SK-N-SH (cell line): ENCODE results near the gene ITGAE. TPM values are rescaled to one million over a fixed set of nuclear protein-coding genes. Genes with fewer than 3 reads are reported as not detected.

Experiments used
- CTCF ChIA-PET: fragments of 300-600, 350-600 bp; formaldehyde crosslinking; extraction: SDS; loops from one replicate; lab custom pipeline; 2021; lab: Yijun Ruan, JAX
- POLR2A ChIA-PET: fragments of 350-600 bp; sonication (Branson Sonifier 250); formaldehyde crosslinking; extraction: SDS; loops from one replicate; lab custom pipeline; 2020; ENCODE audit warnings: antibody characterized with exemption, inconsistent platforms; lab: Yijun Ruan, JAX
- DNase-seq: peaks from one replicate; pipeline ENCODE4 v3.0.0; 2012
- H2AFZ ChIP-seq: fragments of 200-600 bp; sonication (generic); 2 replicates; pipeline ENCODE4 v1.8.1; 2016; ENCODE audit warnings: antibody characterized with exemption, mild to moderate bottlenecking, low read depth
- H3F3A ChIP-seq: fragments of 200-600 bp; sonication (generic); replicated peaks from 2 replicates; pipeline ENCODE3; 2016; ENCODE audit warnings: antibody characterized with exemption, mild to moderate bottlenecking; ENCODE audit not compliant: insufficient read depth
- H3K27ac ChIP-seq, 2 experiments: fragments of 200-500 bp in 1 of 2; fragments of 200-600 bp in 1 of 2; sonication (Bioruptor generic) in 1 of 2; sonication (generic), shearing (Covaris generic) in 1 of 2; 2 replicates each; pipeline versions ENCODE4 v1.5.1 to v1.6.1; 2014 to 2016; ENCODE audit warnings: low read depth in 2 of 2, inconsistent platforms in 1 of 2, low read length in 1 of 2, mild to moderate bottlenecking in 1 of 2, mixed read lengths in 1 of 2
- H3K27me3 ChIP-seq: fragments of 200-600 bp; sonication (generic), shearing (Covaris generic); 2 replicates; pipeline ENCODE4 v1.6.1; 2016; ENCODE audit warnings: mixed run types; ENCODE audit not compliant: insufficient read depth
- H3K36me3 ChIP-seq, 2 experiments: fragments of 200-500 bp in 1 of 2; fragments of 200-600 bp in 1 of 2; sonication (Bioruptor generic) in 1 of 2; sonication (generic) in 1 of 2; replicated peaks in 1 of 2; 2 replicates each; pipeline versions ENCODE3 to v1.5.1; 2014 to 2016; ENCODE audit warnings: low read length in 1 of 2, mild to moderate bottlenecking in 1 of 2; ENCODE audit not compliant: insufficient read depth in 2 of 2, control insufficient read depth in 1 of 2
- H3K4me1 ChIP-seq, 2 experiments: fragments of 200-500 bp in 1 of 2; fragments of 200-600 bp in 1 of 2; sonication (Bioruptor generic) in 1 of 2; sonication (generic), shearing (Covaris generic) in 1 of 2; 2 replicates each; pipeline versions ENCODE4 v1.5.1 to v1.6.1; 2014 to 2016; ENCODE audit warnings: low read depth in 1 of 2, low read length in 1 of 2, mixed run types in 1 of 2; ENCODE audit not compliant: insufficient read depth in 2 of 2, control insufficient read depth in 1 of 2
- H3K4me2 ChIP-seq: fragments of 200-600 bp; sonication (generic), shearing (Covaris generic); 2 replicates; pipeline ENCODE4 v1.6.1; 2017; ENCODE audit warnings: mixed run types
- H3K4me3 ChIP-seq, 2 experiments: fragments of 200-500 bp in 1 of 2; fragments of 200-600 bp in 1 of 2; sonication (Bioruptor generic) in 1 of 2; sonication (generic), shearing (Covaris generic) in 1 of 2; 2 replicates each; pipeline versions ENCODE4 v1.5.1 to v1.8.1; 2014 to 2016; ENCODE audit warnings: low read depth in 2 of 2, inconsistent platforms in 1 of 2, low read length in 1 of 2, mild to moderate bottlenecking in 1 of 2, mixed read lengths in 1 of 2, moderate library complexity in 1 of 2
- H3K79me2 ChIP-seq: fragments of 200-600 bp; sonication (generic); 2 replicates; pipeline ENCODE4 v1.8.1; 2017; ENCODE audit warnings: mild to moderate bottlenecking; ENCODE audit not compliant: insufficient read depth
- H3K9ac ChIP-seq: fragments of 200-600 bp; sonication (generic); 2 replicates; pipeline ENCODE4 v1.6.1; 2017; ENCODE audit warnings: mixed run types
- H3K9me2 ChIP-seq: fragments of 200-600 bp; sonication (generic); 2 replicates; pipeline ENCODE4 v1.6.1; 2017; ENCODE audit warnings: mixed run types
- H3K9me3 ChIP-seq: fragments of 200-600 bp; sonication (generic); 2 replicates; pipeline ENCODE4 v1.6.1; 2017; ENCODE audit warnings: mixed run types, mild to moderate bottlenecking, moderate library complexity
- H4K20me1 ChIP-seq: fragments of 200-600 bp; sonication (generic); 2 replicates; pipeline ENCODE4 v1.6.1; 2017; ENCODE audit warnings: mild to moderate bottlenecking, mixed run types; ENCODE audit not compliant: insufficient read depth
- ELF1 ChIP-seq: IDR thresholded peaks from 2 replicates; pipeline ENCODE4 v1.4.0; 2012
- FOXJ3 ChIP-seq: sonication (generic); formaldehyde crosslinking; IDR thresholded peaks from 2 replicates; pipeline ENCODE4 v1.5.1; 2020; ENCODE audit warnings: mild to moderate bottlenecking, missing genetic modification reagents
- GABPA ChIP-seq: IDR thresholded peaks from 2 replicates; pipeline ENCODE4 v1.4.0; 2012; ENCODE audit warnings: low read depth, mild to moderate bottlenecking
- JUND ChIP-seq: IDR thresholded peaks from 2 replicates; pipeline ENCODE4 v1.4.0; 2012
- MEF2A ChIP-seq: IDR thresholded peaks from 2 replicates; pipeline ENCODE4 v1.4.0; 2012; ENCODE audit warnings: low read depth, borderline replicate concordance
- NFIC ChIP-seq: IDR thresholded peaks from 2 replicates; pipeline ENCODE4 v1.4.0; 2012; ENCODE audit warnings: borderline replicate concordance
- POLR2AphosphoS5 ChIP-seq: IDR thresholded peaks from 2 replicates; pipeline ENCODE4 v1.6.1; 2012; ENCODE audit warnings: low read depth, low read length
- RCOR1 ChIP-seq: fragments of 150-350 bp; IDR thresholded peaks from 2 replicates; pipeline ENCODE4 v1.6.1; 2017; ENCODE audit warnings: antibody characterized with exemption, low read length
- RFX5 ChIP-seq: IDR thresholded peaks from 2 replicates; pipeline ENCODE4 v1.6.1; 2012; ENCODE audit warnings: mild to moderate bottlenecking, improper control_type of control experiment, low read length
- RXRA ChIP-seq: IDR thresholded peaks from 2 replicates; pipeline ENCODE4 v1.4.0; 2012; ENCODE audit warnings: low read depth, mild to moderate bottlenecking, borderline replicate concordance
- SMC3 ChIP-seq: IDR thresholded peaks from 2 replicates; pipeline ENCODE4 v1.6.1; 2012; ENCODE audit warnings: low read depth, low read length, improper control_type of control experiment
- TEAD4 ChIP-seq: IDR thresholded peaks from 2 replicates; pipeline ENCODE4 v1.4.0; 2012; ENCODE audit warnings: mild to moderate bottlenecking, borderline replicate concordance; ENCODE audit not compliant: insufficient read depth
- USF2 ChIP-seq: fragments of 150-350 bp; IDR thresholded peaks from 2 replicates; pipeline ENCODE4 v1.6.1; 2017; ENCODE audit warnings: antibody characterized with exemption, low read length, low read depth, borderline replicate concordance
- ZBTB33 ChIP-seq: IDR thresholded peaks from 2 replicates; pipeline ENCODE4 v1.4.0; 2012; ENCODE audit warnings: low read depth, borderline replicate concordance
- WGBS: methylation state at CpG from one replicate; pipeline ENCODE4 v1.1.6; 2017; ENCODE audit warnings: low lambda C conversion rate; 5-methylcytosine and 5-hydroxymethylcytosine counted together
- polyA plus RNA-seq, 3 experiments: library from polyadenylated mRNA; depleted of rRNA; stranded (reverse); fragments of >200 nt; gene quantifications; 2 replicates each; pipeline ENCODE4 v1.2.3, GENCODE V29; 2012
- TF ChIP-seq, protein P1 (sequence below): IDR thresholded peaks from 2 replicates; pipeline ENCODE4; 2012
- TF ChIP-seq, protein P2 (sequence below): IDR thresholded peaks from 2 replicates; pipeline ENCODE4 v1.6.1; 2012; ENCODE audit warnings: mild to moderate bottlenecking, low read depth, low read length, moderate library complexity

The ITGAE gene
- polyA plus RNA-seq, 1 of the 3 experiments (the other 2 are of a cell fraction) = 56.7 TPM

- CTCF ChIA-PET = interaction anchor here (1.2 to 4.1 kb wide), 2 partner anchors 71 to 86 kb away, joined by 3 to 12 read pairs; no protein-coding TSS in a partner anchor
Observed at GRCh38 chr17:3809135-3809534, 8.1 kb upstream of the ITGAE start.

More at GRCh38 chr17:3809135-3809534, 8.1 kb upstream of the ITGAE start:
- TF ChIP-seq RCOR1 (no peak), FOXJ3 (CRISPR knock-in tag) (no peak), JUND (no peak), GABPA (no peak), ZBTB33 (no peak), RFX5 (no peak), POLR2AphosphoS5 (no peak), SMC3 (no peak), USF2 (no peak), NFIC (no peak), RXRA (no peak), MEF2A (no peak), ELF1 (no peak), TEAD4 (no peak)
- TF ChIP-seq, protein P1, sequence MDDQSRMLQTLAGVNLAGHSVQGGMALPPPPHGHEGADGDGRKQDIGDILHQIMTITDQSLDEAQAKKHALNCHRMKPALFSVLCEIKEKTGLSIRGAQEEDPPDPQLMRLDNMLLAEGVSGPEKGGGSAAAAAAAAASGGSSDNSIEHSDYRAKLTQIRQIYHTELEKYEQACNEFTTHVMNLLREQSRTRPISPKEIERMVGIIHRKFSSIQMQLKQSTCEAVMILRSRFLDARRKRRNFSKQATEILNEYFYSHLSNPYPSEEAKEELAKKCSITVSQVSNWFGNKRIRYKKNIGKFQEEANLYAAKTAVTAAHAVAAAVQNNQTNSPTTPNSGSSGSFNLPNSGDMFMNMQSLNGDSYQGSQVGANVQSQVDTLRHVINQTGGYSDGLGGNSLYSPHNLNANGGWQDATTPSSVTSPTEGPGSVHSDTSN = no peak
- TF ChIP-seq, protein P2, sequence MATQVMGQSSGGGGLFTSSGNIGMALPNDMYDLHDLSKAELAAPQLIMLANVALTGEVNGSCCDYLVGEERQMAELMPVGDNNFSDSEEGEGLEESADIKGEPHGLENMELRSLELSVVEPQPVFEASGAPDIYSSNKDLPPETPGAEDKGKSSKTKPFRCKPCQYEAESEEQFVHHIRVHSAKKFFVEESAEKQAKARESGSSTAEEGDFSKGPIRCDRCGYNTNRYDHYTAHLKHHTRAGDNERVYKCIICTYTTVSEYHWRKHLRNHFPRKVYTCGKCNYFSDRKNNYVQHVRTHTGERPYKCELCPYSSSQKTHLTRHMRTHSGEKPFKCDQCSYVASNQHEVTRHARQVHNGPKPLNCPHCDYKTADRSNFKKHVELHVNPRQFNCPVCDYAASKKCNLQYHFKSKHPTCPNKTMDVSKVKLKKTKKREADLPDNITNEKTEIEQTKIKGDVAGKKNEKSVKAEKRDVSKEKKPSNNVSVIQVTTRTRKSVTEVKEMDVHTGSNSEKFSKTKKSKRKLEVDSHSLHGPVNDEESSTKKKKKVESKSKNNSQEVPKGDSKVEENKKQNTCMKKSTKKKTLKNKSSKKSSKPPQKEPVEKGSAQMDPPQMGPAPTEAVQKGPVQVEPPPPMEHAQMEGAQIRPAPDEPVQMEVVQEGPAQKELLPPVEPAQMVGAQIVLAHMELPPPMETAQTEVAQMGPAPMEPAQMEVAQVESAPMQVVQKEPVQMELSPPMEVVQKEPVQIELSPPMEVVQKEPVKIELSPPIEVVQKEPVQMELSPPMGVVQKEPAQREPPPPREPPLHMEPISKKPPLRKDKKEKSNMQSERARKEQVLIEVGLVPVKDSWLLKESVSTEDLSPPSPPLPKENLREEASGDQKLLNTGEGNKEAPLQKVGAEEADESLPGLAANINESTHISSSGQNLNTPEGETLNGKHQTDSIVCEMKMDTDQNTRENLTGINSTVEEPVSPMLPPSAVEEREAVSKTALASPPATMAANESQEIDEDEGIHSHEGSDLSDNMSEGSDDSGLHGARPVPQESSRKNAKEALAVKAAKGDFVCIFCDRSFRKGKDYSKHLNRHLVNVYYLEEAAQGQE = no peak
- DNase-seq = no peak
- Histone ChIP-seq H3F3A (peaks cover 9% of the 10 kb centered on the region), H3K79me2 (no peaks in the 10 kb centered on the region), H3K9me3 (no peaks in the 10 kb centered on the region), H3K9me2 (no peaks in the 10 kb centered on the region), H3K4me1 (no peaks in the 10 kb centered on the region), H3K9ac (no peak overlapping the region), H3K36me3 (peaks cover 28 to 63% of the 10 kb centered on the region in 2 experiments), H3K4me3 (no peak overlapping the region), H2AFZ (no peak overlapping the region), H4K20me1 (no peaks in the 10 kb centered on the region), H3K27ac (no peak overlapping the region), H3K4me2 (no peak overlapping the region), H3K27me3 (no peaks in the 10 kb centered on the region)
- POLR2A ChIA-PET = no interaction called here
- WGBS = 98% methylated on average over 4 of the region's 4 CpGs
